ENCODE data around the gene BCAS3. TPM values are rescaled to one million over a fixed set of nuclear protein-coding genes. Genes with fewer than 3 reads are reported as not detected.

BCAS3 gene
- total and polyA plus RNA-seq, 12 donors, result 6.1 to 21.8 (median 17.2) TPM

GRCh38 chr17:60792250-60792898 is 114.7 kb downstream of the BCAS3 start:
- DNase-seq (no peak), ATAC-seq (peak in 4 of 8 donors; percentile 34 to 50 (median 44))
- Histone ChIP-seq H3K27me3 (no peaks in the 10 kb centered on the region), H3K4me1 (peaks cover 0 to 6% (median 0%) of the 10 kb centered on the region in 9 donors), H3K36me3 (no peaks in the 10 kb centered on the region), H3K27ac (no peak overlapping the region), H3K9me3 (peaks cover 0 to 3% (median 0%) of the 10 kb centered on the region in 11 donors), H3K4me3 (no peak overlapping the region)
- 81 to 83% methylated on average over 10 of the region's 10 CpGs for WGBS, 2 donors
- intact Hi-C loops (cut with DNase I), result no loop called here
- no peak for TF ChIP-seq CTCF (IDR thresholded peaks at IDR 0.05)

- WGBS, 2 donors, result 73 to 82% methylated on average over 8 of the region's 8 CpGs
- Histone ChIP-seq H3K27me3 (no peaks in the 10 kb centered on the region), H3K9me3 (peaks cover 0 to 3% (median 0%) of the 10 kb centered on the region in 11 donors), H3K4me1 (peaks cover 0 to 7% (median 0%) of the 10 kb centered on the region in 9 donors), H3K36me3 (no peaks in the 10 kb centered on the region), H3K27ac (no peak overlapping the region), H3K4me3 (no peak overlapping the region)
- intact Hi-C loops (cut with DNase I), result no loop called here
- no peak for DNase-seq
- TF ChIP-seq CTCF (IDR thresholded peaks at IDR 0.05), result no peak
- no peak for ATAC-seq
These were observed 120.9 kb downstream of the BCAS3 start for GRCh38 chr17:60798576-60798975.

GRCh38 chr17:60802377-60802776 is 124.7 kb downstream of the BCAS3 start:
- Histone ChIP-seq H3K9me3 (no peaks in the 10 kb centered on the region), H3K36me3 (no peaks in the 10 kb centered on the region), H3K27me3 (no peaks in the 10 kb centered on the region), H3K4me3 (no peak overlapping the region), H3K4me1 (peaks cover 0 to 7% (median 0%) of the 10 kb centered on the region in 9 donors), H3K27ac (no peak overlapping the region)
- no peak for ATAC-seq
- 94 to 97% methylated on average over 6 of the region's 6 CpGs for WGBS, 2 donors
- intact Hi-C loops (cut with DNase I), result no loop called here
- TF ChIP-seq CTCF (IDR thresholded peaks at IDR 0.05), result no peak
- no peak for DNase-seq

- Histone ChIP-seq H3K4me1 (peaks cover 0 to 7% (median 0%) of the 10 kb centered on the region in 9 donors), H3K36me3 (no peaks in the 10 kb centered on the region), H3K4me3 (no peak overlapping the region), H3K9me3 (no peaks in the 10 kb centered on the region), H3K27me3 (no peaks in the 10 kb centered on the region), H3K27ac (no peak overlapping the region)
- ATAC-seq (no peak), DNase-seq (no peak)
- no peak for TF ChIP-seq CTCF (IDR thresholded peaks at IDR 0.05)
- intact Hi-C loops (cut with DNase I), result no loop called here
- 97% methylated on average over 6 of the region's 6 CpGs for WGBS, 2 donors
These were observed 125.4 kb downstream of the BCAS3 start for GRCh38 chr17:60803059-60803458.

Data from heart right ventricle (tissue), 16 donors.